WTC11 (cell line): ENCODE data around the gene SEMA4G.

Experiments used
- ATF1 ChIP-seq: sonication (generic); formaldehyde crosslinking; IDR thresholded peaks from 2 replicates; pipeline ENCODE4 v1.8.1; 2023; ENCODE audit warnings: mild to moderate bottlenecking, moderate library complexity, missing genetic modification reagents
- ESRRA ChIP-seq: sonication (generic); formaldehyde crosslinking; IDR thresholded peaks from 2 replicates; pipeline ENCODE4 v1.8.1; 2022; ENCODE audit warnings: mild to moderate bottlenecking, missing genetic modification reagents, borderline replicate concordance
- FOXP1 ChIP-seq: sonication (generic); formaldehyde crosslinking; IDR thresholded peaks from 2 replicates; pipeline ENCODE4 v1.8.0; 2022; ENCODE audit warnings: missing genetic modification reagents, mild to moderate bottlenecking, moderate library complexity, borderline replicate concordance
- GABPB1 ChIP-seq: sonication (generic); formaldehyde crosslinking; IDR thresholded peaks from 2 replicates; pipeline ENCODE4 v1.8.1; 2023; ENCODE audit warnings: mild to moderate bottlenecking, missing genetic modification reagents
- NFE2L1 ChIP-seq: sonication (generic); formaldehyde crosslinking; IDR thresholded peaks from 2 replicates; pipeline ENCODE4 v1.8.1; 2023; ENCODE audit warnings: missing genetic modification reagents
- SMAD3 ChIP-seq: sonication (generic); formaldehyde crosslinking; IDR thresholded peaks from 2 replicates; pipeline ENCODE4 v1.8.0; 2022; ENCODE audit warnings: missing genetic modification reagents, mild to moderate bottlenecking, borderline replicate concordance
- TCF7 ChIP-seq: sonication (generic); formaldehyde crosslinking; IDR thresholded peaks from 2 replicates; pipeline ENCODE4 v1.8.0; 2022; ENCODE audit warnings: mild to moderate bottlenecking, low read depth, missing genetic modification reagents, moderate library complexity
- ZNF423 ChIP-seq: fragments of 250-450 bp; sonication (Bioruptor Pico); IDR thresholded peaks from 2 replicates; pipeline ENCODE4 v2.1.2; 2022; ENCODE audit warnings: mild to moderate bottlenecking, moderate library complexity
- TF ChIP-seq, protein P1 (sequence below): fragments of 200-600 bp; IDR thresholded peaks from 2 replicates; pipeline ENCODE4 v1.8.0; 2022; ENCODE audit warnings: antibody characterized with exemption
- TF ChIP-seq, protein P2 (sequence below): sonication (generic); formaldehyde crosslinking; conservative IDR thresholded peaks from 2 replicates; pipeline ENCODE4 v1.8.1; 2023; ENCODE audit warnings: mild to moderate bottlenecking, low read depth, missing genetic modification reagents, moderate library complexity

DNA sequence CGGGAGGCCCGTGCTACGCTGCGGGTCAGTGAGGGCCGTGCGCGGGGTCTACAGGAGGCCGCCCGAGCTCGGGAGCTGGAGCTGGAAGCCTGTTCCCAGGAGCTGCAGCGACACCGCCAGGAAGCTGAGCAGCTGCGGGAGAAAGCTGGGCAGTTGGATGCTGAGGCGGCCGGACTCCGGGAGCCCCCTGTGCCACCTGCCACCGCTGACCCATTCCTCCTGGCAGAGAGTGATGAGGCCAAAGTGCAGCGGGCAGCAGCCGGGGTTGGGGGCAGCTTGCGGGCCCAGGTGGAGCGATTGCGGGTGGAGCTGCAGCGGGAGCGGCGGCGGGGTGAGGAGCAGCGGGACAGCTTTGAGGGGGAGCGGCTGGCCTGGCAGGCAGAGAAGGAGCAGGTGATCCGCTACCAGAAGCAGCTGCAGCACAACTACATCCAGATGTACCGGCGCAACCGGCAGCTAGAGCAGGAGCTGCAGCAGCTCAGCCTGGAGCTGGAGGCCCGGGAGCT is 37.3 kb downstream of the SEMA4G start:
- TF ChIP-seq ESRRA (CRISPR knock-in tag) (no peak), SMAD3 (no peak), ATF1 (CRISPR knock-in tag) (no peak), TCF7 (CRISPR knock-in tag) (no peak), NFE2L1 (CRISPR knock-in tag) (no peak), FOXP1 (no peak), ZNF423 (no peak), GABPB1 (CRISPR knock-in tag) (no peak)
- TF ChIP-seq, protein P1, sequence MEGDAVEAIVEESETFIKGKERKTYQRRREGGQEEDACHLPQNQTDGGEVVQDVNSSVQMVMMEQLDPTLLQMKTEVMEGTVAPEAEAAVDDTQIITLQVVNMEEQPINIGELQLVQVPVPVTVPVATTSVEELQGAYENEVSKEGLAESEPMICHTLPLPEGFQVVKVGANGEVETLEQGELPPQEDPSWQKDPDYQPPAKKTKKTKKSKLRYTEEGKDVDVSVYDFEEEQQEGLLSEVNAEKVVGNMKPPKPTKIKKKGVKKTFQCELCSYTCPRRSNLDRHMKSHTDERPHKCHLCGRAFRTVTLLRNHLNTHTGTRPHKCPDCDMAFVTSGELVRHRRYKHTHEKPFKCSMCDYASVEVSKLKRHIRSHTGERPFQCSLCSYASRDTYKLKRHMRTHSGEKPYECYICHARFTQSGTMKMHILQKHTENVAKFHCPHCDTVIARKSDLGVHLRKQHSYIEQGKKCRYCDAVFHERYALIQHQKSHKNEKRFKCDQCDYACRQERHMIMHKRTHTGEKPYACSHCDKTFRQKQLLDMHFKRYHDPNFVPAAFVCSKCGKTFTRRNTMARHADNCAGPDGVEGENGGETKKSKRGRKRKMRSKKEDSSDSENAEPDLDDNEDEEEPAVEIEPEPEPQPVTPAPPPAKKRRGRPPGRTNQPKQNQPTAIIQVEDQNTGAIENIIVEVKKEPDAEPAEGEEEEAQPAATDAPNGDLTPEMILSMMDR: no peak
- TF ChIP-seq, protein P2, sequence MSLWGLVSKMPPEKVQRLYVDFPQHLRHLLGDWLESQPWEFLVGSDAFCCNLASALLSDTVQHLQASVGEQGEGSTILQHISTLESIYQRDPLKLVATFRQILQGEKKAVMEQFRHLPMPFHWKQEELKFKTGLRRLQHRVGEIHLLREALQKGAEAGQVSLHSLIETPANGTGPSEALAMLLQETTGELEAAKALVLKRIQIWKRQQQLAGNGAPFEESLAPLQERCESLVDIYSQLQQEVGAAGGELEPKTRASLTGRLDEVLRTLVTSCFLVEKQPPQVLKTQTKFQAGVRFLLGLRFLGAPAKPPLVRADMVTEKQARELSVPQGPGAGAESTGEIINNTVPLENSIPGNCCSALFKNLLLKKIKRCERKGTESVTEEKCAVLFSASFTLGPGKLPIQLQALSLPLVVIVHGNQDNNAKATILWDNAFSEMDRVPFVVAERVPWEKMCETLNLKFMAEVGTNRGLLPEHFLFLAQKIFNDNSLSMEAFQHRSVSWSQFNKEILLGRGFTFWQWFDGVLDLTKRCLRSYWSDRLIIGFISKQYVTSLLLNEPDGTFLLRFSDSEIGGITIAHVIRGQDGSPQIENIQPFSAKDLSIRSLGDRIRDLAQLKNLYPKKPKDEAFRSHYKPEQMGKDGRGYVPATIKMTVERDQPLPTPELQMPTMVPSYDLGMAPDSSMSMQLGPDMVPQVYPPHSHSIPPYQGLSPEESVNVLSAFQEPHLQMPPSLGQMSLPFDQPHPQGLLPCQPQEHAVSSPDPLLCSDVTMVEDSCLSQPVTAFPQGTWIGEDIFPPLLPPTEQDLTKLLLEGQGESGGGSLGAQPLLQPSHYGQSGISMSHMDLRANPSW (CRISPR knock-in tag): no peak
